ENCODE data around the gene PSMD2.

Gene PSMD2

GRCh38 chr3:184317201-184317600 is 18.2 kb downstream of the PSMD2 start:
- no peak for DNase-seq (ENCODE audit: low read depth)

DNA sequence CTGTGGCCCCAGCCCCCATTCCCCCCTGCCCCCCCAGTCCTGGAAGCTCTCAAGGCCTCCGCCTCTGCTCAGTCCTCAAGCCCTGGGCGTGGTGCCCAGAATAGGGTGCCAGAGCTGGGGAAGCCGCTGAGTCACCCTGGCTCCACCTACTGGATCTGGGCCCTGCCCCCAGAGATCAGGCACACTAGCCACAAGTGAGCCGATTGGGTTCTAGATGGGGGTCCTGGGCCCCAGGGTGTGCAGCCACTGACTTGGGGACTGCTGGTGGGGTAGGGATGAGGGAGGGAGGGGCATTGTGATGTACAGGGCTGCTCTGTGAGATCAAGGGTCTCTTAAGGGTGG is 21.0 kb downstream of the PSMD2 start:
- DNase-seq (ENCODE audit: low read depth), result no peak

GRCh38 chr3:184321666-184322065 is 22.6 kb downstream of the PSMD2 start:
- DNase-seq (ENCODE audit: low read depth), result no peak

DNA sequence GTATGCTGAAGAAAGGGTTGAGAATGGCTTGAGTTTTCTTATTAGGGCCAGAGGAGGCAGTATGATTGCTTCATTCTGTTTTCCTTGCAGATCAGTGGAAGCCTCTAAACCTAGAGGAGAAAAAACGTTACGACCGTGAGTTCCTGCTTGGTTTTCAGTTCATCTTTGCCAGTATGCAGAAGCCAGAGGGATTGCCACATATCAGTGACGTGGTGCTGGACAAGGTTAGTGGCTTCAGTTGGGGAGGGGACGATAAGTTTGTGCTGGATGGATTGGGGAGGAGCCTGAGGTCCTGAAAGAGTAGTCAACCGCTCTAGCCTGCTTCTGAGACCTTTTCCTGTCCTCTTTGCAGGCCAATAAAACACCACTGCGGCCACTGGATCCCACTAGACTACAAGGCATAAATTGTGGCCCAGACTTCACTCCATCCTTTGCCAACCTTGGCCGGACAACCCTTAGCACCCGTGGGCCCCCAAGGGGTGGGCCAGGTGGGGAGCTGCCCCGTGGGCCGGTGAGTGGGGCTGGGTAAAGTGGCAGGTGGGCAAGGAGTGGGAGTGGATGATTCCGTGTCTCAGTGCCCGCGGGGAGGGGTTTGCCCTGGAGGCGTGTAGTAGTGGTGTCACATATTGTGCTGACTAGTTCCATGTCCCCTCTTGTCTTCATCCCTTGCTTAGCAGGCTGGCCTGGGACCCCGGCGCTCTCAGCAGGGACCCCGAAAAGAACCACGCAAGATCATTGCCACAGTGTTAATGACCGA is 23.9 kb downstream of the PSMD2 start:
- no peak for DNase-seq (ENCODE audit: low read depth)

- no peak for DNase-seq (ENCODE audit: low read depth)
These were observed 24.7 kb downstream of the PSMD2 start for GRCh38 chr3:184323696-184324095.

GRCh38 chr3:184325269-184325668 is 26.2 kb downstream of the PSMD2 start:
- DNase-seq (ENCODE audit: low read depth), result no peak

GRCh38 chr3:184325715-184326369 is 26.8 kb downstream of the PSMD2 start:
- no peak for DNase-seq (ENCODE audit: low read depth)

- no peak for DNase-seq (ENCODE audit: low read depth)
These were observed 28.1 kb downstream of the PSMD2 start for GRCh38 chr3:184327171-184327570.

- DNase-seq (ENCODE audit: low read depth), result no peak
These were observed 29.5 kb downstream of the PSMD2 start for GRCh38 chr3:184328516-184328915.

GRCh38 chr3:184332370-184333090 is 33.5 kb downstream of the PSMD2 start:
- no peak for DNase-seq (ENCODE audit: low read depth)

DNA sequence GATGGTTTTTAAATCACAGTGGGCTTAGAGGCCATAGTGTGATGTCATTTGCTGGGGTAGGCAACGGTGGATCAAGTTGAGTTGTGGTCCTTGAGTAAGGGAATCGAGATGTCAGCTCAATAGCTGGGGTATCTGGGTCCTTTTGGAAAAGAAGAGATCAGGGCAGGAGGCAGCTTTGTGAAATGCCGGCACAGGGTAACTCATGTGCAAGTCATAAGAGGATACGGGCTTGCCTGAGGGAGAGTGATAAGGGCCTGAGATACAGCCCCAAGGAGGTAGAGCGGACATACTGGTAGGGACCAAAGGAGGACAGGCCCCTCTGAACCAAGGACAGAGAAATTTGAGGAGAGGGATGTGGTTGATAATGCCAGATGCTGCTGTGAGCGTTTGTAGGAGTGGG is 34.1 kb downstream of the PSMD2 start:
- DNase-seq (ENCODE audit: low read depth), result no peak

GRCh38 chr3:184333700-184334099 is 34.7 kb downstream of the PSMD2 start:
- no peak for DNase-seq (ENCODE audit: low read depth)

GRCh38 chr3:184334470-184335158 is 35.6 kb downstream of the PSMD2 start:
- DNase-seq (ENCODE audit: low read depth), result peak; percentile 27

DNA sequence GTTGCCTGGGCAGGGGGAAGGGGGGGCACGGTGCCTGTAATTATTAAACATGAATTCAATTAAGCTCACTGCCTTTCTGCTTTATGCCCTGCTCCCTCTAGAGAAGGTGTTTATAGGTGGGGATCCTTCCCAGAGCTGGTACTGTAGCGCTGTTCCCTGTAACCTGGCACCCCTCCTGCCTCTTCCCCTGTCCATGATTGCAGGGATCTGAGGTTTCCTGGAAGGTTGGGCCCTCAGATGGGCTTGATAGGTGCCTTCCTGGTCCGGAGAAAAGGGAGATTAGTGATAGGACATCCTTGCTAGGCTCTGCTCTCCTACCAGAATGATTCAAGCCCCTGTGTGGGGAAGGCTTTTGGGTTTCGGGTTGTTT is 36.2 kb downstream of the PSMD2 start:
- DNase-seq (ENCODE audit: low read depth), result no peak

DNA sequence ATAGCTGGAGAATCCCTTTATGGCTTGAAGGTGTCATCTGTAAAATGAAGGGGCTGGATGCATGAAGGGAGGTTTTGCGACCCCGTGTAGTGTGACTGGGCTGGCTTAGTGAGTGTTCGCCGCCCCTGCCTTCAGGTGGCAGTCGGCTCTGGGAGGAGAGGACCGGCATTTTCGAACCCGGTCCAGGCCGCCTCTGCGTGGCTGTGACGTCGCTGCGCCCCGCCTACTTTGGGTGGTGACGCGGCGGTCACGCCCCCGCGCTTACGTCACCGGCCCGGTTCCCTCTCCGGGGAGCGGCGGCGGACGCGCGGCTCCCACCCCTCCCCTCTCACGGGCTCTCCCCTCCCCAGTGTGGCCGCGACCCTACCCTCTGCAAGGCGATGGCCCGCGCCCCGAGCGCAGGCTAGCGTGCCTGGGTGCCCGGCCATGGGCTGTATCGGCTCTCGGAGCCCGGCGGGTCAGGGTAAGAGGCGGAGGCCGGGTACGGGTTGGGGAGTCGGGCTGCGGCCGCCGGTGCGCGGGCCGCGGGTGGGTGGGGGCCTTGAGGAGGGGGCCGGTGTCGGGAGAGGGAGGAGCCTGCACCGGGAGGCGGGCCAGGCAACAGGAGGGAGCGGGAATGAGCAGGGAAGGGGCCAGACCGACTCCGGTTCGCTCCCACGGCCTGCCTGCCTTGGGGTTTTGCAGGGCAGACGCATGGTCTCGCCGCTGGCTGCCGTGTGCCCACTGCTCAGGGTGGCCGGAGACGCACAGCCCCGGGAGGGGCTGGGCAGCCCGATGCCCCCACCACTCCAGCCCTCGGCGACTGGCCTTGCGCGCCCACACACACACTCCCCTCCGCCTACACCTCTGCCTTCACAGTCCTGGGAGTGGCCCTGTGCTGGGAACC is 36.9 kb downstream of the PSMD2 start:
- peak; percentile 77 for DNase-seq (ENCODE audit: low read depth)

- no peak for DNase-seq (ENCODE audit: low read depth)
These were observed 37.7 kb downstream of the PSMD2 start for GRCh38 chr3:184336547-184337398.

DNA sequence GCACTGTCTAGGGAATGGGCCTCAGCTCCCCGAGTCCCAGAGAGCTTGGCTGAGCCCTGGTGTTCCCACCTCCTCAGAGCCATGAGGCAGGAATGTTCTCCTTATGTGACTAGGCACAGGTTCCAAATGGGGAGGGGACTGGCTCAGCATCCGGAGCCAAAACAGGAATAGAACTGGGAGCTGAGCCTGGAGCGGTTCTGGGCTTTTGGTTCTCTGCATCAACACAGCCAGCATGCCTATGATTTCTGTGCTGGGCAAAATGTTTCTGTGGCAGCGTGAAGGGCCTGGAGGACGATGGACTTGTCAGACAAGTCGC is 38.3 kb downstream of the PSMD2 start, which contains the start of gene FAM131A:
TSS of gene FAM131A (plus strand) at position 202 of the 316 bp plus-strand sequence. CDS start at position 233, 31 bp downstream.
- no peak for DNase-seq (ENCODE audit: low read depth)

GRCh38 chr3:184337981-184338380 is 38.9 kb downstream of the PSMD2 start:
- no peak for DNase-seq (ENCODE audit: low read depth)

GRCh38 chr3:184338511-184338945 is 39.5 kb downstream of the PSMD2 start:
- DNase-seq (ENCODE audit: low read depth), result no peak

GRCh38 chr3:184339001-184339400 is 40.0 kb downstream of the PSMD2 start:
- no peak for DNase-seq (ENCODE audit: low read depth)
